ENCODE data around the gene FNDC3B.

The FNDC3B gene

DNA sequence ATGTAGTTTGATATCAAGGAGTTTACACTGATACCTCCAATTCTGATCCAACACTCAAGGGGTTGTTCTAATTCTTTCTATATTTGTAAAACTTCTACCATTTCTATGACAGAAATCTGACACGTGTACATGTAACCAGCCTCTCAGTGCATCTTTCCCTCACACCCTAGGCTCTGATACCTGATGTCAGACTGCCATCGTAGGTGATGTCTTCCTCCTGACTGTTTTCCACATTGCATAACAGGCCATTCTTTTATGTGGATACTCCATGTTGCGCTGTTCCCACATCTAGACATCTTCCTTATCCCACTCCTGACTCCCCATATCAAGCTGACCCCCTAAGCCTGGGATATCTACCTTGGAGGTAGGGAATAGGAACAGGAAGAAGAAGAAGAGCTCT lies 159.1 kb downstream of the FNDC3B start:
- TF ChIP-seq SIN3A (IDR thresholded peaks at IDR 0.05; ENCODE audit: borderline replicate concordance, insufficient read depth, low read length) (no peak), FOXP2 (optimal IDR thresholded peaks at IDR 0.05; ENCODE audit: borderline replicate concordance, extremely low read depth, extremely low read length, insufficient read depth) (no peak), TAF1 (IDR thresholded peaks at IDR 0.05; ENCODE audit: borderline replicate concordance, insufficient read depth, low read length) (no peak), POLR2AphosphoS5 (IDR thresholded peaks at IDR 0.05; ENCODE audit: low read depth, low read length) (no peak)
- TF ChIP-seq, protein P1, sequence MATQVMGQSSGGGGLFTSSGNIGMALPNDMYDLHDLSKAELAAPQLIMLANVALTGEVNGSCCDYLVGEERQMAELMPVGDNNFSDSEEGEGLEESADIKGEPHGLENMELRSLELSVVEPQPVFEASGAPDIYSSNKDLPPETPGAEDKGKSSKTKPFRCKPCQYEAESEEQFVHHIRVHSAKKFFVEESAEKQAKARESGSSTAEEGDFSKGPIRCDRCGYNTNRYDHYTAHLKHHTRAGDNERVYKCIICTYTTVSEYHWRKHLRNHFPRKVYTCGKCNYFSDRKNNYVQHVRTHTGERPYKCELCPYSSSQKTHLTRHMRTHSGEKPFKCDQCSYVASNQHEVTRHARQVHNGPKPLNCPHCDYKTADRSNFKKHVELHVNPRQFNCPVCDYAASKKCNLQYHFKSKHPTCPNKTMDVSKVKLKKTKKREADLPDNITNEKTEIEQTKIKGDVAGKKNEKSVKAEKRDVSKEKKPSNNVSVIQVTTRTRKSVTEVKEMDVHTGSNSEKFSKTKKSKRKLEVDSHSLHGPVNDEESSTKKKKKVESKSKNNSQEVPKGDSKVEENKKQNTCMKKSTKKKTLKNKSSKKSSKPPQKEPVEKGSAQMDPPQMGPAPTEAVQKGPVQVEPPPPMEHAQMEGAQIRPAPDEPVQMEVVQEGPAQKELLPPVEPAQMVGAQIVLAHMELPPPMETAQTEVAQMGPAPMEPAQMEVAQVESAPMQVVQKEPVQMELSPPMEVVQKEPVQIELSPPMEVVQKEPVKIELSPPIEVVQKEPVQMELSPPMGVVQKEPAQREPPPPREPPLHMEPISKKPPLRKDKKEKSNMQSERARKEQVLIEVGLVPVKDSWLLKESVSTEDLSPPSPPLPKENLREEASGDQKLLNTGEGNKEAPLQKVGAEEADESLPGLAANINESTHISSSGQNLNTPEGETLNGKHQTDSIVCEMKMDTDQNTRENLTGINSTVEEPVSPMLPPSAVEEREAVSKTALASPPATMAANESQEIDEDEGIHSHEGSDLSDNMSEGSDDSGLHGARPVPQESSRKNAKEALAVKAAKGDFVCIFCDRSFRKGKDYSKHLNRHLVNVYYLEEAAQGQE (IDR thresholded peaks at IDR 0.05; ENCODE audit: insufficient read depth in 1 of 2, low read depth in 2 of 2, low read length in 2 of 2): no peak

- TF ChIP-seq FOXP2 (optimal IDR thresholded peaks at IDR 0.05; ENCODE audit: borderline replicate concordance, extremely low read depth, extremely low read length, insufficient read depth) (no peak), POLR2AphosphoS5 (IDR thresholded peaks at IDR 0.05; ENCODE audit: low read depth, low read length) (no peak), TAF1 (IDR thresholded peaks at IDR 0.05; ENCODE audit: borderline replicate concordance, insufficient read depth, low read length) (no peak), SIN3A (IDR thresholded peaks at IDR 0.05; ENCODE audit: borderline replicate concordance, insufficient read depth, low read length) (no peak)
- TF ChIP-seq, protein P1 (IDR thresholded peaks at IDR 0.05; ENCODE audit: insufficient read depth in 1 of 2, low read depth in 2 of 2, low read length in 2 of 2): no peak
Observed at GRCh38 chr3:172199850-172200369, 160.5 kb downstream of the FNDC3B start.

DNA sequence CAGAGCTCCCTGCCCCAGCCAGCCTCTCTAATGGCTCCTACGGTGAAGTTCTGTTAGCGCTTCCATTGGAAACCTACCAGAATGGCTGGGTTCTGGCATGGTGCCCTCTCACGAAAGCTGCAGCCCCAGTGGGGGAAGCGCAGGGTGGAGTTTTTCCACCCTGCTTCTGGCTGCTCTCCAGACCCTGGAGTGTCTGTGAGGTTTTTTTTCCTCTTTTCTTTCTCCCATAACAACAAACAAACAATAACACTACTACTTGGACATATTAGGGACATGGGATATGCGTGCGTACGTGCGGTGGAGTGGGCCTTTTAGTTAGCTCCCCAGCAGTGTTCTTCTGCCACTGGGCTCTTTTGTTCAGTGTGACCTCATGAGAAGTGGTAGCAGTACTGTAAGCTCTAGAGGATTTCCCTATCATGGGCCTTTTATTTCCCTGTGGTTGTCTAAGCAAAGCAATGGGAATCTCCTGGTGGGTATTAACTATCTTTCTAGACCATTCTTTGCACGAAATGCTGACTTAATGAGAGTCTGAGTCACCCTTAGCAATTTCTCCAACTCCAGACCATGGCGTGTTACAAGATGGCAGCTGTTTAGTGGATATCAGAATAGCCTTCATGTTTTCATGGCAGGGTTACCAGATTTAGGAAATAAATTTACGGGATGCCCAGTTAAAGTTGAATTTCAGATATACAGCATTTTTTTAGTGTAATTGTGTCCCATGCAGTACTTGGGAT lies 161.9 kb downstream of the FNDC3B start:
- TF ChIP-seq, protein P1 (IDR thresholded peaks at IDR 0.05; ENCODE audit: insufficient read depth in 1 of 2, low read depth in 2 of 2, low read length in 2 of 2): no peak
- TF ChIP-seq TAF1 (IDR thresholded peaks at IDR 0.05; ENCODE audit: borderline replicate concordance, insufficient read depth, low read length) (no peak), POLR2AphosphoS5 (IDR thresholded peaks at IDR 0.05; ENCODE audit: low read depth, low read length) (no peak), SIN3A (IDR thresholded peaks at IDR 0.05; ENCODE audit: borderline replicate concordance, insufficient read depth, low read length) (no peak), FOXP2 (optimal IDR thresholded peaks at IDR 0.05; ENCODE audit: borderline replicate concordance, extremely low read depth, extremely low read length, insufficient read depth) (no peak)

- TF ChIP-seq, protein P1 (IDR thresholded peaks at IDR 0.05; ENCODE audit: insufficient read depth in 1 of 2, low read depth in 2 of 2, low read length in 2 of 2): no peak
- no peak for TF ChIP-seq SIN3A (IDR thresholded peaks at IDR 0.05; ENCODE audit: borderline replicate concordance, insufficient read depth, low read length)
- TF ChIP-seq FOXP2 (optimal IDR thresholded peaks at IDR 0.05; ENCODE audit: borderline replicate concordance, extremely low read depth, extremely low read length, insufficient read depth): no peak
- no peak for TF ChIP-seq TAF1 (IDR thresholded peaks at IDR 0.05; ENCODE audit: borderline replicate concordance, insufficient read depth, low read length)
- TF ChIP-seq POLR2AphosphoS5 (IDR thresholded peaks at IDR 0.05; ENCODE audit: low read depth, low read length): no peak
Observed at GRCh38 chr3:172201870-172202236, 162.5 kb downstream of the FNDC3B start.

All from PFSK-1 (cell line).